Measurements from ENCODE around the gene TNNT2.

DNA sequence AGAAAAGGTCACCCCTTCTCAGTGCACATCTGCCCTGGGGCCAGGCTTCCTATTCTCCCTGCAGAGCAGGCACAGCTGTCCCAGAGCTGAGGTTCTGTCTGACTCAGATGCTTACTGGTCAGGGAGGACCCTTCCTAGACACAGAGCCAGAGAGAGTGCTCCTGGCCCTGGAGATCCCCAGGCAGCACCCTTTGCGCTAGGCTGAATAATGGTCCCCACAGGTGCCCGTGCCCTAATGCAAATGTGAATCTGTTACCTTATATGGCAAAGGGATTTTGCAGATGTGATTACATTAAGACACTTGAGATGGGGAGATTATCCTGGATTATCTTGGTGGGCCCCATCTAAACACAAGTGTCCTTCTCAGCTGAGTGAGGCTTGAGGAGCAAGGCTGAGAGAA, 46.7 kb upstream of the TNNT2 start:
- TF ChIP-seq CTCF (conservative IDR thresholded peaks at IDR 0.05; ENCODE audit: low read length) (no peak), EZH2phosphoT487 (IDR thresholded peaks at IDR 0.05; ENCODE audit: borderline replicate concordance, low read depth, low read length) (no peak)
